ENCODE measurements around the gene PTPRD.

DNA sequence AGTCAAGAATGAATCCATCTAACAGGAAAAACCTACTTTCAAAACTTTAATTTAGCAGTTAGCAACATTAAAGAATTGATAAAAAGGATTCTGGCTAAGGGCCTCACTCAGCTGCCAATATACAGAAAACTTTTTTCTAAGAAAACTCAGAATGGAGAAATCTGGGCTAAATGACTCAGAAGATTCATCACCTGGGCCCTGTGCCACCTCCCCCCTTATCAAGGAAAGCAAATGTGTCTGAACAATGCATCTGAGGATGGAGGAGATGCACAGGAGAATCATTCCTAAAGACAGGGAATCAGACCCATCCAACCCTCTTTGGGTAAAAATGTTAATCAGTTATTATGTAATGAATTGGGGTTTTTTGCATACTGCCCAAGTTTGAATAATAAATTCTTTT is 2221.2 kb downstream of the PTPRD start:
- TF ChIP-seq, protein P1, sequence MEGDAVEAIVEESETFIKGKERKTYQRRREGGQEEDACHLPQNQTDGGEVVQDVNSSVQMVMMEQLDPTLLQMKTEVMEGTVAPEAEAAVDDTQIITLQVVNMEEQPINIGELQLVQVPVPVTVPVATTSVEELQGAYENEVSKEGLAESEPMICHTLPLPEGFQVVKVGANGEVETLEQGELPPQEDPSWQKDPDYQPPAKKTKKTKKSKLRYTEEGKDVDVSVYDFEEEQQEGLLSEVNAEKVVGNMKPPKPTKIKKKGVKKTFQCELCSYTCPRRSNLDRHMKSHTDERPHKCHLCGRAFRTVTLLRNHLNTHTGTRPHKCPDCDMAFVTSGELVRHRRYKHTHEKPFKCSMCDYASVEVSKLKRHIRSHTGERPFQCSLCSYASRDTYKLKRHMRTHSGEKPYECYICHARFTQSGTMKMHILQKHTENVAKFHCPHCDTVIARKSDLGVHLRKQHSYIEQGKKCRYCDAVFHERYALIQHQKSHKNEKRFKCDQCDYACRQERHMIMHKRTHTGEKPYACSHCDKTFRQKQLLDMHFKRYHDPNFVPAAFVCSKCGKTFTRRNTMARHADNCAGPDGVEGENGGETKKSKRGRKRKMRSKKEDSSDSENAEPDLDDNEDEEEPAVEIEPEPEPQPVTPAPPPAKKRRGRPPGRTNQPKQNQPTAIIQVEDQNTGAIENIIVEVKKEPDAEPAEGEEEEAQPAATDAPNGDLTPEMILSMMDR (IDR thresholded peaks at IDR 0.05) = no peak
- no peak for TF ChIP-seq POLR2A (IDR thresholded peaks at IDR 0.05)

Measured in ovary (tissue), 3 donors.